Neural progenitor cell (in vitro differentiated cells): Measurements from ENCODE around the gene RIPOR3. TPM values are rescaled to one million over a fixed set of nuclear protein-coding genes. Genes with fewer than 3 reads are reported as not detected.

Source experiments
- DNase-seq: peaks from one replicate; pipeline ENCODE4 v3.0.0-alpha.2; 2016; ENCODE audit warnings: low spot score
- H2AFZ ChIP-seq: fragments of 200-600 bp; sonication (generic); replicated peaks from 2 replicates; pipeline ENCODE4 v1.6.1; 2016; ENCODE audit warnings: antibody characterized with exemption
- H3F3A ChIP-seq: fragments of 200-600 bp; sonication (generic); 2 replicates; pipeline ENCODE4 v1.6.1; 2016; ENCODE audit warnings: antibody characterized with exemption, low read depth
- H3K27ac ChIP-seq: fragments of 200-600 bp; sonication (generic); 2 replicates; pipeline ENCODE4 v1.5.1; 2016; ENCODE audit warnings: mild to moderate bottlenecking
- H3K27me3 ChIP-seq: fragments of 200-600 bp; sonication (generic); 2 replicates; pipeline ENCODE4 v1.6.1; 2016; ENCODE audit warnings: mild to moderate bottlenecking, moderate library complexity
- H3K36me3 ChIP-seq: fragments of 200-600 bp; sonication (generic); 2 replicates; pipeline ENCODE4 v1.5.1; 2016
- H3K4me1 ChIP-seq: fragments of 200-600 bp; sonication (generic); 2 replicates; pipeline ENCODE4 v1.6.1; 2016; ENCODE audit warnings: mixed run types
- H3K4me2 ChIP-seq: fragments of 200-600 bp; sonication (generic); 2 replicates; pipeline ENCODE4 v1.6.1; 2016
- H3K4me3 ChIP-seq: fragments of 200-600 bp; sonication (generic); 2 replicates; pipeline ENCODE4 v1.5.1; 2016
- H3K79me2 ChIP-seq: fragments of 200-600 bp; sonication (generic); 2 replicates; pipeline ENCODE4 v1.6.1; 2016; ENCODE audit warnings: low read depth
- H3K9ac ChIP-seq: fragments of 200-600 bp; sonication (generic); 2 replicates; pipeline ENCODE4 v1.6.1; 2016
- H3K9me3 ChIP-seq: fragments of 200-600 bp; sonication (generic); 2 replicates; pipeline ENCODE4 v1.5.1; 2016; ENCODE audit warnings: low read depth
- H4K20me1 ChIP-seq: fragments of 200-600 bp; sonication (generic); 2 replicates; pipeline ENCODE4 v1.6.1; 2016; ENCODE audit warnings: low read depth
- H3K27ac Mint-ChIP-seq: 3 replicates; pipeline ENCODE4 v1.8.0; 2021; ENCODE audit warnings: mixed read lengths
- H3K27me3 Mint-ChIP-seq: 2 replicates; pipeline ENCODE4 v1.8.0; 2022; ENCODE audit warnings: low read depth, mild to moderate bottlenecking, inconsistent platforms, moderate library complexity, mixed read lengths; ENCODE audit not compliant: insufficient read depth
- H3K36me3 Mint-ChIP-seq: 3 replicates; pipeline ENCODE4 v1.8.0; 2021; ENCODE audit warnings: mixed read lengths
- H3K4me1 Mint-ChIP-seq: 3 replicates; pipeline ENCODE4 v1.8.0; 2021; ENCODE audit warnings: mixed read lengths
- H3K4me3 Mint-ChIP-seq: 3 replicates; pipeline ENCODE4 v1.8.0; 2021; ENCODE audit warnings: mild to moderate bottlenecking, moderate library complexity, mixed read lengths
- H3K9me3 Mint-ChIP-seq: 3 replicates; pipeline ENCODE4 v1.8.0; 2020; ENCODE audit warnings: mixed read lengths
- EZH2 ChIP-seq: fragments of 200-600 bp; sonication (generic); IDR thresholded peaks from 2 replicates; pipeline ENCODE4 v1.6.1; 2017; ENCODE audit warnings: antibody characterized with exemption, mild to moderate bottlenecking, moderate library complexity
- EZH2phosphoT487 ChIP-seq: fragments of 200-600 bp; sonication (generic); IDR thresholded peaks from 2 replicates; pipeline ENCODE4 v1.6.1; 2017; ENCODE audit warnings: antibody characterized with exemption
- total RNA-seq: library from RNA; depleted of rRNA; stranded (reverse); fragments of >200 nt; gene quantifications from 2 replicates; pipeline ENCODE4 v1.2.3, GENCODE V29; 2015; ENCODE audit warnings: low replicate concordance
- TF ChIP-seq, protein P1 (sequence below): fragments of 200-600 bp; sonication (generic); IDR thresholded peaks from 2 replicates; pipeline ENCODE4 v1.5.1; 2017; ENCODE audit warnings: antibody characterized with exemption, mild to moderate bottlenecking

RIPOR3 gene
- total RNA-seq, 1 donor from 2014 or later, result 1.2 TPM

DNA sequence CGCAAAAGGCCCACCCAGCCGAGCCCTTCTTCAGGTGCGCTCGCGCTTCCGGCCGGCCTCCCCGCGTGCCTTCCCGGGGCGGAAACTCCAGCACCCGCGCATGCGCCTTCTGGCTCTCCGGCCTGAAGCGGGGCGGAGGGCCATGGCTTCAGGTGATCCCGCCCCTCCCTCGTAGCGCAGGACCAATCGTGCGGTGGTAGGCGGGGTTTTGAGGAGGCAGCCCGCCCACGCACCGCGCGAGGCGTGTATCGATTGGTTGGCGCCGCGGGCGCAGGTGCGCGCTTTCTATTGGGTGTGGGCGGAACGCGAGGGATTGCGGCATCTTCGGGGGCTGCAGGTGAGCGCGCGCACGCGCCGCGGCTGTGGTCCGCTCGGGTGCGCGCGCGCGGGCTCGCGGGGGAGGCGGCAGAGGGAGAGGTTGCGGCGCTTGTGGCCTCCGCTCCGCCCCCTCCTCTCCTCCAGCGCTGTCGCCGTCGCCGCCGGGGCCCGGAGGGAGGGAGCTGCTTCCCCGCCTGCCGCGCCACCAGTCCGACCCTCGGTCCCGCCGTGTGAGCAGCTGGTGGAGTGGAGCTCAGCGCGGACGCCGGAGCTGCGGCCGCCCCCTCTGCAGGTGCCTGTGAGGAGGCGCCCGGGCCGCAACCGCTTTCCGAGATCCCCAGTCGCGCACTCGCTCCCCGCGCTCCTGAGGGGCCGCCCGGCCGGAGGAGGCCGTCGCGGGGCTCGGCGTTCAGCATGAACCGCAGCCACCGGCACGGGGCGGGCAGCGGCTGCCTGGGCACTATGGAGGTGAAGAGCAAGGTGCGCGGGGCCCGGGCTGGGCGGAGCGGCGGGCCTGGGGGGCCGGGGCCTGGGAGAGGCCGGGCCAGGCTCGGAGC lies 40.0 kb upstream of the RIPOR3 start, which contains the start of gene PARD6B:
Gene PARD6B (plus strand): TSS at position 526 of the 875 bp plus-strand sequence. CDS start 207 bp downstream, at position 733.
- H3K36me3 ChIP-seq, result no peaks in the 10 kb centered on the region
- H3K4me3 ChIP-seq, result peak within 1 kb of the TSS; percentile 96
- peaks cover 47% of the 10 kb centered on the region for H4K20me1 ChIP-seq
- H3K27me3 ChIP-seq, result no peaks in the 10 kb centered on the region
- peak within 1 kb of the TSS; percentile 93 for H3K27ac ChIP-seq
- peaks cover 23% of the 10 kb centered on the region for H3K4me1 ChIP-seq
- peaks cover 48% of the 10 kb centered on the region for H3F3A ChIP-seq
- DNase-seq, result peak; percentile 100
- Mint-ChIP-seq H3K27me3 (no peaks in the 10 kb centered on the region), H3K27ac (peak within 1 kb of the TSS; percentile 99), H3K36me3 (no peaks in the 10 kb centered on the region), H3K4me3 (peak within 1 kb of the TSS; percentile 93), H3K4me1 (peaks cover 39% of the 10 kb centered on the region), H3K9me3 (no peaks in the 10 kb centered on the region)
- H2AFZ ChIP-seq, result no peak within 1 kb of the TSS
- H3K79me2 ChIP-seq, result peaks cover 49% of the 10 kb centered on the region
- no peak for TF ChIP-seq EZH2
- TF ChIP-seq, protein P1, sequence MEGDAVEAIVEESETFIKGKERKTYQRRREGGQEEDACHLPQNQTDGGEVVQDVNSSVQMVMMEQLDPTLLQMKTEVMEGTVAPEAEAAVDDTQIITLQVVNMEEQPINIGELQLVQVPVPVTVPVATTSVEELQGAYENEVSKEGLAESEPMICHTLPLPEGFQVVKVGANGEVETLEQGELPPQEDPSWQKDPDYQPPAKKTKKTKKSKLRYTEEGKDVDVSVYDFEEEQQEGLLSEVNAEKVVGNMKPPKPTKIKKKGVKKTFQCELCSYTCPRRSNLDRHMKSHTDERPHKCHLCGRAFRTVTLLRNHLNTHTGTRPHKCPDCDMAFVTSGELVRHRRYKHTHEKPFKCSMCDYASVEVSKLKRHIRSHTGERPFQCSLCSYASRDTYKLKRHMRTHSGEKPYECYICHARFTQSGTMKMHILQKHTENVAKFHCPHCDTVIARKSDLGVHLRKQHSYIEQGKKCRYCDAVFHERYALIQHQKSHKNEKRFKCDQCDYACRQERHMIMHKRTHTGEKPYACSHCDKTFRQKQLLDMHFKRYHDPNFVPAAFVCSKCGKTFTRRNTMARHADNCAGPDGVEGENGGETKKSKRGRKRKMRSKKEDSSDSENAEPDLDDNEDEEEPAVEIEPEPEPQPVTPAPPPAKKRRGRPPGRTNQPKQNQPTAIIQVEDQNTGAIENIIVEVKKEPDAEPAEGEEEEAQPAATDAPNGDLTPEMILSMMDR, result no peak
- TF ChIP-seq EZH2phosphoT487, result no peak
- no peaks in the 10 kb centered on the region for H3K9me3 ChIP-seq
- peak within 1 kb of the TSS; percentile 95 for H3K4me2 ChIP-seq
- peak within 1 kb of the TSS; percentile 73 for H3K9ac ChIP-seq

DNA sequence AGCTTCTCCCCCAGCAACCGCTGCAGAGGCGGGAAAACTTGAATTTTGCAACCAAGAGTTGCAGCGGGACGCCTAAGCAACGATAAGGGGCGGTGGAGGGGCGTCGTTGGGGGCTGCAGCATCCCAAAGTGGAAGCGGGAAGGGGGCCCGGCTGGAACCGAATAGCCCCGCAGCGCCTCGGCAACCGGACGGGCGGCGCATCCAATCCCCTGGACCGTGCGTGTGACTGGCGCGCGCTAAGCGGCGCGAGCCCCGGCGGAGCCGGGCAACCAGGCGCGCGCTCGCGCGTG lies 39.4 kb upstream of the RIPOR3 start:
- H3K4me1 ChIP-seq, result peaks cover 24% of the 10 kb centered on the region
- H3K36me3 ChIP-seq, result no peaks in the 10 kb centered on the region
- Mint-ChIP-seq H3K4me1 (peaks cover 39% of the 10 kb centered on the region), H3K27ac (peak overlapping the region; percentile 99), H3K27me3 (no peaks in the 10 kb centered on the region), H3K4me3 (peak overlapping the region; percentile 93), H3K36me3 (no peaks in the 10 kb centered on the region), H3K9me3 (no peaks in the 10 kb centered on the region)
- H3K9me3 ChIP-seq, result no peaks in the 10 kb centered on the region
- H3F3A ChIP-seq, result peaks cover 43% of the 10 kb centered on the region
- DNase-seq, result no peak
- H3K27me3 ChIP-seq, result no peaks in the 10 kb centered on the region
- TF ChIP-seq EZH2, result no peak
- TF ChIP-seq, protein P1, result no peak
- TF ChIP-seq EZH2phosphoT487, result no peak
- H3K79me2 ChIP-seq, result peaks cover 43% of the 10 kb centered on the region
- H4K20me1 ChIP-seq, result peaks cover 41% of the 10 kb centered on the region
- H3K27ac ChIP-seq, result peak overlapping the region; percentile 65
- no peak overlapping the region for H2AFZ ChIP-seq
- H3K4me3 ChIP-seq, result peak overlapping the region; percentile 53
- H3K4me2 ChIP-seq, result peak overlapping the region; percentile 78
- no peak overlapping the region for H3K9ac ChIP-seq

GRCh38 chr20:50729901-50730764 lies 38.8 kb upstream of the RIPOR3 start:
- Histone ChIP-seq H3K27me3 (no peaks in the 10 kb centered on the region), H3K4me3 (peak overlapping the region; percentile 53), H2AFZ (no peak overlapping the region), H3K4me2 (peak overlapping the region; percentile 78), H3K9ac (no peak overlapping the region), H3K36me3 (no peaks in the 10 kb centered on the region), H3F3A (peaks cover 43% of the 10 kb centered on the region), H3K9me3 (no peaks in the 10 kb centered on the region), H3K4me1 (peaks cover 30% of the 10 kb centered on the region), H3K79me2 (peaks cover 37% of the 10 kb centered on the region), H3K27ac (peak overlapping the region; percentile 65), H4K20me1 (peaks cover 35% of the 10 kb centered on the region)
- peaks cover 39% of the 10 kb centered on the region for H3K4me1 Mint-ChIP-seq
- no peaks in the 10 kb centered on the region for H3K36me3 Mint-ChIP-seq
- no peaks in the 10 kb centered on the region for H3K9me3 Mint-ChIP-seq
- TF ChIP-seq EZH2 (no peak), EZH2phosphoT487 (no peak)
- TF ChIP-seq, protein P1, result no peak
- no peak for DNase-seq
- H3K27ac Mint-ChIP-seq, result peak overlapping the region; percentile 99
- H3K27me3 Mint-ChIP-seq, result no peaks in the 10 kb centered on the region
- peak overlapping the region; percentile 93 for H3K4me3 Mint-ChIP-seq
